ENCODE measurements around the gene LGALS16.

Gene LGALS16

GRCh38 chr19:39677961-39678889 is 22.5 kb downstream of the LGALS16 start:
- no peak for TF ChIP-seq CTCF (conservative IDR thresholded peaks at IDR 0.05; ENCODE audit: low read length)
- H4K20me1 ChIP-seq (ENCODE audit: insufficient read depth, low read length, poor library complexity, severe bottlenecking), result no peaks in the 10 kb centered on the region
- H2AFZ ChIP-seq (ENCODE audit: low read length), result no peak overlapping the region
- no peak overlapping the region for H3K4me2 ChIP-seq (ENCODE audit: low read depth, low read length, poor library complexity, severe bottlenecking)
- no peak overlapping the region for H3K4me3 ChIP-seq (ENCODE audit: low read length, poor library complexity, severe bottlenecking)
- no peak overlapping the region for H3K9ac ChIP-seq (ENCODE audit: low read depth, low read length, poor library complexity, severe bottlenecking)
- H3K36me3 ChIP-seq (ENCODE audit: insufficient read depth, low read length), result no peaks in the 10 kb centered on the region
- H3F3A ChIP-seq (ENCODE audit: low read depth), result no peaks in the 10 kb centered on the region
- H3K4me1 ChIP-seq (ENCODE audit: insufficient read depth, low read length, poor library complexity, severe bottlenecking), result no peaks in the 10 kb centered on the region
- H3K79me2 ChIP-seq (ENCODE audit: insufficient read depth, low read length), result no peaks in the 10 kb centered on the region
- no peaks in the 10 kb centered on the region for H3K9me2 ChIP-seq (replicated peaks; ENCODE audit: low read depth, low read length)
- no peaks in the 10 kb centered on the region for H3K9me3 ChIP-seq (ENCODE audit: insufficient read depth, low read depth, low read length)
- H3K27me3 ChIP-seq (ENCODE audit: insufficient read depth, low read length, poor library complexity, severe bottlenecking), result no peaks in the 10 kb centered on the region

GRCh38 chr19:39679056-39679790 is 23.5 kb downstream of the LGALS16 start:
- no peaks in the 10 kb centered on the region for H4K20me1 ChIP-seq (ENCODE audit: insufficient read depth, low read length, poor library complexity, severe bottlenecking)
- no peak overlapping the region for H3K4me3 ChIP-seq (ENCODE audit: low read length, poor library complexity, severe bottlenecking)
- H3K4me1 ChIP-seq (ENCODE audit: insufficient read depth, low read length, poor library complexity, severe bottlenecking), result no peaks in the 10 kb centered on the region
- no peak for TF ChIP-seq EZH2phosphoT487 (IDR thresholded peaks at IDR 0.05; ENCODE audit: borderline replicate concordance)
- TF ChIP-seq CTCF (conservative IDR thresholded peaks at IDR 0.05; ENCODE audit: low read length), result no peak
- no peaks in the 10 kb centered on the region for H3K27me3 ChIP-seq (ENCODE audit: insufficient read depth, low read length, poor library complexity, severe bottlenecking)
- no peak overlapping the region for H2AFZ ChIP-seq (ENCODE audit: low read length)
- no peaks in the 10 kb centered on the region for H3K36me3 ChIP-seq (ENCODE audit: insufficient read depth, low read length)
- no peak overlapping the region for H3K4me2 ChIP-seq (ENCODE audit: low read depth, low read length, poor library complexity, severe bottlenecking)
- no peaks in the 10 kb centered on the region for H3K9me3 ChIP-seq (ENCODE audit: insufficient read depth, low read depth, low read length)
- H3F3A ChIP-seq (ENCODE audit: low read depth), result no peaks in the 10 kb centered on the region
- H3K9ac ChIP-seq (ENCODE audit: low read depth, low read length, poor library complexity, severe bottlenecking), result no peak overlapping the region
- H3K79me2 ChIP-seq (ENCODE audit: insufficient read depth, low read length), result no peaks in the 10 kb centered on the region
- H3K9me2 ChIP-seq (replicated peaks; ENCODE audit: low read depth, low read length), result no peaks in the 10 kb centered on the region

- H3K9me3 ChIP-seq (ENCODE audit: insufficient read depth, low read depth, low read length), result no peaks in the 10 kb centered on the region
- no peak for TF ChIP-seq EZH2phosphoT487 (IDR thresholded peaks at IDR 0.05; ENCODE audit: borderline replicate concordance)
- TF ChIP-seq CTCF (conservative IDR thresholded peaks at IDR 0.05; ENCODE audit: low read length), result no peak
- H3K4me2 ChIP-seq (ENCODE audit: low read depth, low read length, poor library complexity, severe bottlenecking), result no peak overlapping the region
- H2AFZ ChIP-seq (ENCODE audit: low read length), result no peak overlapping the region
- H3K4me3 ChIP-seq (ENCODE audit: low read length, poor library complexity, severe bottlenecking), result no peak overlapping the region
- H4K20me1 ChIP-seq (ENCODE audit: insufficient read depth, low read length, poor library complexity, severe bottlenecking), result no peaks in the 10 kb centered on the region
- H3K79me2 ChIP-seq (ENCODE audit: insufficient read depth, low read length), result no peaks in the 10 kb centered on the region
- H3K9ac ChIP-seq (ENCODE audit: low read depth, low read length, poor library complexity, severe bottlenecking), result no peak overlapping the region
- H3K4me1 ChIP-seq (ENCODE audit: insufficient read depth, low read length, poor library complexity, severe bottlenecking), result no peaks in the 10 kb centered on the region
- no peaks in the 10 kb centered on the region for H3K27me3 ChIP-seq (ENCODE audit: insufficient read depth, low read length, poor library complexity, severe bottlenecking)
- no peaks in the 10 kb centered on the region for H3K36me3 ChIP-seq (ENCODE audit: insufficient read depth, low read length)
- no peaks in the 10 kb centered on the region for H3K9me2 ChIP-seq (replicated peaks; ENCODE audit: low read depth, low read length)
- no peaks in the 10 kb centered on the region for H3F3A ChIP-seq (ENCODE audit: low read depth)
Observed at GRCh38 chr19:39679791-39680168, 24.1 kb downstream of the LGALS16 start.

All from Loucy (cell line).